Trophoblast cell (in vitro differentiated cells and primary cell): Measurements from ENCODE around the gene TEX2.

Experiments
- DNase-seq, 2 donors: peaks; one replicate each; pipeline ENCODE4 v3.0.0-alpha.2; 2016
- H2AFZ ChIP-seq: 2 replicates; pipeline ENCODE4 v1.6.1; 2013; ENCODE audit warnings: low read length, moderate library complexity, mild to moderate bottlenecking; ENCODE audit not compliant: insufficient read depth, poor library complexity
- H2AK5ac ChIP-seq: 2 replicates; pipeline ENCODE4 v1.6.1; 2013; ENCODE audit warnings: mild to moderate bottlenecking, low read length
- H2BK120ac ChIP-seq: 2 replicates; pipeline ENCODE4 v1.6.1; 2013; ENCODE audit warnings: low read length, mild to moderate bottlenecking, moderate library complexity; ENCODE audit not compliant: insufficient read depth, poor library complexity
- H2BK12ac ChIP-seq: 2 replicates; pipeline ENCODE4 v1.6.1; 2013; ENCODE audit warnings: mild to moderate bottlenecking, low read length, moderate library complexity
- H2BK5ac ChIP-seq: 2 replicates; pipeline ENCODE4 v1.6.1; 2013; ENCODE audit warnings: low read length, low read depth, moderate library complexity, mild to moderate bottlenecking; ENCODE audit not compliant: poor library complexity
- H3K14ac ChIP-seq: 2 replicates; pipeline ENCODE4 v1.6.1; 2013; ENCODE audit warnings: mild to moderate bottlenecking, low read length
- H3K18ac ChIP-seq: 2 replicates; pipeline ENCODE4 v1.6.1; 2013; ENCODE audit warnings: mild to moderate bottlenecking, low read length
- H3K23ac ChIP-seq: 2 replicates; pipeline ENCODE4 v1.6.1; 2013; ENCODE audit warnings: low read length
- H3K27ac ChIP-seq: 2 replicates; pipeline ENCODE4 v1.5.1; 2013; ENCODE audit warnings: low read depth, mild to moderate bottlenecking, inconsistent platforms, low read length, moderate library complexity
- H3K27me3 ChIP-seq: 2 replicates; pipeline ENCODE4 v1.6.1; 2013; ENCODE audit warnings: inconsistent platforms, mild to moderate bottlenecking, low read length, moderate library complexity; ENCODE audit not compliant: insufficient read depth
- H3K36me3 ChIP-seq, 2 experiments: 1 replicate in 1 of 2; 2 replicates in 1 of 2; pipeline ENCODE4 v1.6.1; 2013; ENCODE audit warnings: low read length in 2 of 2, mild to moderate bottlenecking in 2 of 2, moderate library complexity in 1 of 2; ENCODE audit not compliant: insufficient read depth in 2 of 2, control insufficient read depth in 1 of 2
- H3K4ac ChIP-seq: 2 replicates; pipeline ENCODE4 v1.6.1; 2013; ENCODE audit warnings: low read depth, mild to moderate bottlenecking, low read length, moderate library complexity
- H3K4me1 ChIP-seq, 2 experiments: 1 replicate in 1 of 2; 2 replicates in 1 of 2; pipeline ENCODE4 v1.6.1; 2013; ENCODE audit warnings: low read length in 2 of 2, mild to moderate bottlenecking in 2 of 2, moderate library complexity in 1 of 2; ENCODE audit not compliant: insufficient read depth in 2 of 2, control insufficient read depth in 1 of 2
- H3K4me2 ChIP-seq: 2 replicates; pipeline ENCODE4 v1.6.1; 2013; ENCODE audit warnings: inconsistent platforms, mild to moderate bottlenecking, low read length, moderate library complexity
- H3K4me3 ChIP-seq: 2 replicates; pipeline ENCODE4 v1.5.1; 2013; ENCODE audit warnings: mild to moderate bottlenecking, low read depth, low read length, inconsistent platforms
- H3K79me1 ChIP-seq: one replicate; pipeline ENCODE4 v1.6.1; 2013; ENCODE audit warnings: low read length
- H3K79me2 ChIP-seq: 2 replicates; pipeline ENCODE4 v1.6.1; 2013; ENCODE audit warnings: low read length, mild to moderate bottlenecking; ENCODE audit not compliant: control insufficient read depth, insufficient read depth, poor library complexity
- H3K9ac ChIP-seq: 2 replicates; pipeline ENCODE4 v1.6.1; 2013; ENCODE audit warnings: mild to moderate bottlenecking, low read length
- H3K9me3 ChIP-seq: 2 replicates; pipeline ENCODE4 v1.6.1; 2013; ENCODE audit warnings: low read depth, mild to moderate bottlenecking, control low read depth, inconsistent platforms, low read length; ENCODE audit not compliant: insufficient read depth
- H4K12ac ChIP-seq: 2 replicates; pipeline ENCODE4 v1.6.1; 2013; ENCODE audit warnings: low read depth, mild to moderate bottlenecking, low read length, moderate library complexity
- H4K8ac ChIP-seq: 2 replicates; pipeline ENCODE4 v1.6.1; 2013; ENCODE audit warnings: low read depth, mild to moderate bottlenecking, low read length, moderate library complexity
- H4K91ac ChIP-seq: one replicate; pipeline ENCODE4 v1.6.1; 2013; ENCODE audit warnings: low read depth, mild to moderate bottlenecking, low read length, moderate library complexity
- WGBS: extraction: QIAGEN DNeasy Blood & Tissue Kit; methylation state at CpG from one replicate; pipeline ENCODE4 v1.1.7; 2013; ENCODE audit warnings: missing lambda C conversion rate; ENCODE audit not compliant: insufficient read length, insufficient coverage; ENCODE audit errors: extremely low coverage; 5-methylcytosine and 5-hydroxymethylcytosine counted together

TEX2 gene

DNA sequence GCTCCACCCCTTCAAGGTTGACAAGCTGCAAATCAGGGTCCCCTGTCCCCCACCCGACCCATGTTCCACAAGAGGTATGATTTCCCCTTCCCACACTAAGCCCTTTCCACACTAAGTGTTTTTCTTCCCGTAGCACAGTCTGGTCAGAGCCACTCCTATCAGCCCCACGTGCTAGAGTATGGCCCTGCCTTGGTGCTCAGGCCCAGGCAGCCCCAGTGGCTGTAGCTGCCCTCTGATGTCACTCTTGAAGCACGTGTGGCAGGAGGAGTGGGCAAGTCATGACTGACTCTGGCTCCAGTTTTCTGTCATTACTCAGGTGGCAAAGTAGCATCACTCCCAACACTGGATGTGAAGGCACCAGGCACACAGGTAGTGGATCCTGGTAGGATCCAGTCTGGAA is 97.7 kb downstream of the TEX2 start:
- Histone ChIP-seq H3K79me1 (no peaks in the 10 kb centered on the region), H2BK12ac (no peak overlapping the region), H3K14ac (no peak overlapping the region), H3K27me3 (no peaks in the 10 kb centered on the region), H3K36me3 (peaks cover 31 to 44% of the 10 kb centered on the region in 2 experiments), H3K4me3 (no peak overlapping the region), H3K18ac (no peak overlapping the region), H3K4me2 (no peak overlapping the region), H3K9me3 (no peaks in the 10 kb centered on the region), H2AK5ac (no peak overlapping the region), H3K4ac (no peak overlapping the region), H2BK120ac (no peak overlapping the region), H3K79me2 (peaks cover 1% of the 10 kb centered on the region), H3K9ac (no peak overlapping the region), H2AFZ (no peak overlapping the region), H3K27ac (no peak overlapping the region), H3K4me1 (no peaks in the 10 kb centered on the region), H2BK5ac (no peak overlapping the region), H4K8ac (no peak overlapping the region), H3K23ac (no peak overlapping the region), H4K12ac (no peak overlapping the region), H4K91ac (no peak overlapping the region)
- DNase-seq = no peak
- no CpG with 5 or more reads among the region's 4 CpGs for WGBS

- Histone ChIP-seq H3K27ac (no peak overlapping the region), H3K9me3 (no peaks in the 10 kb centered on the region), H2AK5ac (no peak overlapping the region), H3K23ac (no peak overlapping the region), H4K12ac (no peak overlapping the region), H3K14ac (no peak overlapping the region), H3K27me3 (no peaks in the 10 kb centered on the region), H3K4me2 (no peak overlapping the region), H2BK12ac (no peak overlapping the region), H3K79me1 (no peaks in the 10 kb centered on the region), H3K4me1 (no peaks in the 10 kb centered on the region), H3K79me2 (peaks cover 1% of the 10 kb centered on the region), H2AFZ (no peak overlapping the region), H2BK5ac (no peak overlapping the region), H3K36me3 (peaks cover 29 to 43% of the 10 kb centered on the region in 2 experiments), H3K4me3 (no peak overlapping the region), H4K91ac (no peak overlapping the region), H3K9ac (no peak overlapping the region), H3K4ac (no peak overlapping the region), H4K8ac (no peak overlapping the region), H3K18ac (no peak overlapping the region), H2BK120ac (no peak overlapping the region)
- WGBS = no CpG with 5 or more reads among the region's 6 CpGs
- DNase-seq = no peak
Observed at GRCh38 chr17:64164596-64165285, 98.3 kb downstream of the TEX2 start.

DNA sequence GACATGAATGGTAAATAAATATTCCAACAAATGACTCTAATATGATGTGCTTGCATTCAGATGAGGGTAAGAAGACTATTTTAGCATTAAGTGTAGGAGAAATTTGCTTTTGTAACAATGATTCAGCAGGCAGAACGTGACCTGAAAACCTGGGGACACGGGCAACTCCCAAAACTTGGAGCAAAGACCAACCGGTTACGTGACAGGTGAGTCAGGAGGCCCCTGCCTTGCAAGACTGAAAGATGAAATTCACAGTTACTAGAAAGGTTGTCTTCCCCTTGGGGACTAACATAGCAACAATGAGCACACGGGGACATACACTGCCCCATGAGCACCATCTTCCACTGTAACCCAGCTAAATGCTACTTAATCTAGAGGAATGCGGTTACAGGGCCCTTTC is 99.6 kb downstream of the TEX2 start:
- no peak overlapping the region for H4K8ac ChIP-seq

DNA sequence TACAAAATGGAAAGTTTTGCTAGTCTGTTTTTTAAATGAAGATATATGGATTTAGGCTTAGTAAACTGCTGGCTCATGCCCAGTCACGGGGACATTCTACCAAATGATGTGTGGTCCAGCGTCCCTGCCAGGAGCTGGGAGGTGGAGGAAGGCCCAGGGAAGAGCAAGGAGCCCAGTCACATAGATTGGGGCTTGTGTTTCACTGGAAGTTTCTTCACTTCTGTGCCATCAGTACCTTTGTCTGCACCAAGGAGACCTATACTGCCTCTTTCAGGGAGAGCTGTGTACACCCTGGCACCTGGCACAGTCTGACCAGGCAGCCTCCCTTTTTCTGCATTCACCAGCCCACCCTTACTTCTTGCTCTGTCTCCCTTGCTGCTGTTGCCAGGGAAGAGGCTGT is 100.5 kb downstream of the TEX2 start:
- WGBS = no CpG with 5 or more reads among the region's 2 CpGs

More for the DNA sequence above, 99.6 kb downstream of the TEX2 start:
- DNase-seq = no peak
- H3K18ac ChIP-seq = no peak overlapping the region
- H3K27ac ChIP-seq = no peak overlapping the region
- peaks cover 1% of the 10 kb centered on the region for H3K79me2 ChIP-seq
- peaks cover 31 to 48% of the 10 kb centered on the region in 2 experiments for H3K36me3 ChIP-seq
- H3K27me3 ChIP-seq = no peaks in the 10 kb centered on the region
- no peak overlapping the region for H4K12ac ChIP-seq
- no peak overlapping the region for H3K4me2 ChIP-seq
- H2BK120ac ChIP-seq = no peak overlapping the region
- no peak overlapping the region for H2AK5ac ChIP-seq
- no peak overlapping the region for H2AFZ ChIP-seq
- H3K14ac ChIP-seq = no peak overlapping the region
- H3K4me1 ChIP-seq = peaks cover 2 to 5% of the 10 kb centered on the region in 2 experiments
- H3K4ac ChIP-seq = no peak overlapping the region
- WGBS = no CpG with 5 or more reads among the region's 6 CpGs
- H4K91ac ChIP-seq = no peak overlapping the region
- H3K4me3 ChIP-seq = no peak overlapping the region
- no peak overlapping the region for H3K23ac ChIP-seq
- no peak overlapping the region for H2BK5ac ChIP-seq
- no peaks in the 10 kb centered on the region for H3K79me1 ChIP-seq
- no peak overlapping the region for H3K9ac ChIP-seq
- no peaks in the 10 kb centered on the region for H3K9me3 ChIP-seq
- H2BK12ac ChIP-seq = no peak overlapping the region

More for the DNA sequence above, 100.5 kb downstream of the TEX2 start:
- Histone ChIP-seq H3K4ac (no peak overlapping the region), H3K23ac (no peak overlapping the region), H2BK12ac (no peak overlapping the region), H3K9ac (no peak overlapping the region), H3K79me1 (no peaks in the 10 kb centered on the region), H3K4me2 (no peak overlapping the region), H3K14ac (no peak overlapping the region), H3K27ac (no peak overlapping the region), H3K79me2 (peaks cover 1% of the 10 kb centered on the region), H4K8ac (no peak overlapping the region), H2BK5ac (no peak overlapping the region), H3K4me3 (no peak overlapping the region), H3K4me1 (peaks cover 2 to 5% of the 10 kb centered on the region in 2 experiments), H3K18ac (peak overlapping the region; percentile 33), H4K91ac (no peak overlapping the region), H2AFZ (no peak overlapping the region), H3K36me3 (peaks cover 32 to 52% of the 10 kb centered on the region in 2 experiments), H2BK120ac (no peak overlapping the region), H4K12ac (no peak overlapping the region), H3K9me3 (no peaks in the 10 kb centered on the region), H3K27me3 (no peaks in the 10 kb centered on the region), H2AK5ac (no peak overlapping the region)
- no peak for DNase-seq
